ENCODE data around the gene POC1B. TPM values are rescaled to one million over a fixed set of nuclear protein-coding genes. Genes with fewer than 3 reads are reported as not detected.

Gene POC1B
- total and polyA plus RNA-seq, 4 donors = 5.0 to 28.2 (median 7.6) TPM

GRCh38 chr12:89475203-89475990 is 50.5 kb downstream of the POC1B start:
- no peak overlapping the region for H3K9ac ChIP-seq (ENCODE audit: low read depth in 1 of 2, low read length in 2 of 2)
- DNase-seq (ENCODE audit: low spot score) = no peak
- H3K27me3 ChIP-seq (ENCODE audit: control insufficient read depth in 4 of 4, insufficient read depth in 4 of 4, low read length in 3 of 4) = no peaks in the 10 kb centered on the region
- H3K4me3 ChIP-seq (ENCODE audit: low read depth in 1 of 3, low read length in 3 of 3) = no peak overlapping the region
- 84% methylated on average over 6 of the region's 6 CpGs for WGBS
- H3K36me3 ChIP-seq (ENCODE audit: control insufficient read depth in 4 of 4, insufficient read depth in 3 of 4, low read depth in 1 of 4, low read length in 3 of 4) = no peaks in the 10 kb centered on the region
- no peak overlapping the region for H3K27ac ChIP-seq (ENCODE audit: low read depth in 1 of 2, low read length in 2 of 2)
- peaks cover 4 to 7% (median 6%) of the 10 kb centered on the region in 4 donors for H3K4me1 ChIP-seq (ENCODE audit: control insufficient read depth in 4 of 4, insufficient read depth in 4 of 4, low read length in 3 of 4)
- H3K9me3 ChIP-seq (ENCODE audit: control insufficient read depth in 4 of 4, low read length in 3 of 4) = no peaks in the 10 kb centered on the region
- no peak for TF ChIP-seq TAF1 (conservative IDR thresholded peaks at IDR 0.05)
- TF ChIP-seq RXRA (IDR thresholded peaks at IDR 0.05) = no peak
- no peak for TF ChIP-seq ZBTB33 (IDR thresholded peaks at IDR 0.05)
- no peak for TF ChIP-seq FOXA1 (IDR thresholded peaks at IDR 0.05)

GRCh38 chr12:89474615-89475014 is 51.2 kb downstream of the POC1B start:
- Histone ChIP-seq H3K27ac (ENCODE audit: low read depth in 1 of 2, low read length in 2 of 2) (no peak overlapping the region), H3K9me3 (ENCODE audit: control insufficient read depth in 4 of 4, low read length in 3 of 4) (no peaks in the 10 kb centered on the region), H3K36me3 (ENCODE audit: control insufficient read depth in 4 of 4, insufficient read depth in 3 of 4, low read depth in 1 of 4, low read length in 3 of 4) (peaks cover 0 to 1% (median 0%) of the 10 kb centered on the region in 4 donors), H3K4me1 (ENCODE audit: control insufficient read depth in 4 of 4, insufficient read depth in 4 of 4, low read length in 3 of 4) (peaks cover 4 to 7% (median 6%) of the 10 kb centered on the region in 4 donors), H3K4me3 (ENCODE audit: low read depth in 1 of 3, low read length in 3 of 3) (no peak overlapping the region), H3K27me3 (ENCODE audit: control insufficient read depth in 4 of 4, insufficient read depth in 4 of 4, low read length in 3 of 4) (no peaks in the 10 kb centered on the region), H3K9ac (ENCODE audit: low read depth in 1 of 2, low read length in 2 of 2) (no peak overlapping the region)
- WGBS = 61% methylated on average over 1 of the region's 1 CpG
- TF ChIP-seq NR2F2 (IDR thresholded peaks at IDR 0.05) = no peak
- no peak for TF ChIP-seq ZBTB33 (IDR thresholded peaks at IDR 0.05)
- no peak for TF ChIP-seq ATF3 (IDR thresholded peaks at IDR 0.05)
- no peak for TF ChIP-seq RXRA (IDR thresholded peaks at IDR 0.05)
- TF ChIP-seq HNF4G (IDR thresholded peaks at IDR 0.05) = no peak
- no peak for TF ChIP-seq GABPA (IDR thresholded peaks at IDR 0.05 in 1 of 2, conservative IDR thresholded peaks at IDR 0.05 in 1 of 2)
- TF ChIP-seq EGR1 (IDR thresholded peaks at IDR 0.05; ENCODE audit: low read depth in 2 of 2) = no peak
- no peak for TF ChIP-seq YY1 (IDR thresholded peaks at IDR 0.05)
- TF ChIP-seq REST (IDR thresholded peaks at IDR 0.05) = no peak
- no peak for TF ChIP-seq JUND (IDR thresholded peaks at IDR 0.05)
- no peak for TF ChIP-seq FOXA2 (IDR thresholded peaks at IDR 0.05)
- no peak for TF ChIP-seq HNF4A (conservative IDR thresholded peaks at IDR 0.05)
- no peak for TF ChIP-seq SP1 (IDR thresholded peaks at IDR 0.05)
- TF ChIP-seq CTCF (IDR thresholded peaks at IDR 0.05; ENCODE audit: low read depth, low read length, missing input control) = no peak
- TF ChIP-seq FOXA1 (IDR thresholded peaks at IDR 0.05) = no peak
- TF ChIP-seq TAF1 (conservative IDR thresholded peaks at IDR 0.05) = no peak
- no peak for TF ChIP-seq MAX (IDR thresholded peaks at IDR 0.05)
- no peak for DNase-seq (ENCODE audit: low spot score)
